H1 (cell line): ENCODE data around the gene MAP3K10. TPM values are rescaled to one million over a fixed set of nuclear protein-coding genes. Genes with fewer than 3 reads are reported as not detected.

Experiments used
- CTCF ChIA-PET: fragments of 300-600 bp; sonication (Branson Sonifier 250); formaldehyde crosslinking; loops from one replicate; lab custom pipeline; 2021; ENCODE audit not compliant: partially characterized antibody; lab: Charles Lee
- POLR2A ChIA-PET: fragments of 300-600 bp; sonication (Branson Sonifier 250); formaldehyde crosslinking; loops from one replicate; lab custom pipeline; 2021; ENCODE audit warnings: inconsistent platforms; ENCODE audit not compliant: partially characterized antibody; lab: Charles Lee
- DNase-seq, 2 experiments: peaks; one replicate each; pipeline versions ENCODE4 v3.0.0 to v3.0.0-alpha.2; 2010 to 2022; ENCODE audit warnings: low spot score in 2 of 2, low read depth in 1 of 2, mixed read lengths in 1 of 2
- FAIRE-seq: peaks from 2 replicates; lab custom pipeline; 2011; peaks lifted over from hg19 to GRCh38; lab: Jason Lieb, UNC
- H2AFZ ChIP-seq: 2 replicates; pipeline ENCODE4 v1.8.1; 2012; ENCODE audit warnings: low read length, inconsistent platforms
- H2AK5ac ChIP-seq: 2 replicates; pipeline ENCODE4 v1.6.1; 2013; ENCODE audit warnings: low read depth, low read length
- H2BK120ac ChIP-seq: replicated peaks from 2 replicates; pipeline ENCODE3; 2013; ENCODE audit warnings: low read depth, low read length, inconsistent platforms
- H2BK12ac ChIP-seq: 2 replicates; pipeline ENCODE4 v1.6.1; 2013; ENCODE audit warnings: low read depth, low read length
- H2BK15ac ChIP-seq: 2 replicates; pipeline ENCODE4 v1.6.1; 2013; ENCODE audit warnings: low read length
- H2BK20ac ChIP-seq: 2 replicates; pipeline ENCODE4 v1.6.1; 2013; ENCODE audit warnings: low read length
- H2BK5ac ChIP-seq: 2 replicates; pipeline ENCODE4 v1.6.1; 2013; ENCODE audit warnings: low read depth, low read length
- H3K14ac ChIP-seq: 2 replicates; pipeline ENCODE4 v1.6.1; 2013; ENCODE audit warnings: inconsistent platforms; ENCODE audit not compliant: insufficient read length
- H3K18ac ChIP-seq: 2 replicates; pipeline ENCODE4 v1.6.1; 2013; ENCODE audit warnings: low read length; ENCODE audit errors: extremely low read depth
- H3K23ac ChIP-seq: 2 replicates; pipeline ENCODE4 v1.6.1; 2013; ENCODE audit warnings: inconsistent platforms; ENCODE audit not compliant: insufficient read length
- H3K23me2 ChIP-seq: 2 replicates; pipeline ENCODE4 v1.6.1; 2013; ENCODE audit warnings: low read depth, low read length
- H3K27ac ChIP-seq: 2 replicates; pipeline ENCODE4 v1.6.1; 2011; ENCODE audit warnings: low read depth, low read length, inconsistent platforms
- H3K27me3 ChIP-seq, 4 experiments: replicated peaks in 1 of 4; 1 replicate in 1 of 4; 2 replicates in 3 of 4; pipeline versions ENCODE4 v1.6.1 to v1.8.1; 2011 to 2013; ENCODE audit warnings: low read length in 3 of 4, mild to moderate bottlenecking in 3 of 4, inconsistent platforms in 2 of 4, mixed read lengths in 2 of 4, moderate library complexity in 1 of 4; ENCODE audit not compliant: control insufficient read depth in 3 of 4, insufficient read depth in 3 of 4; ENCODE audit errors: extremely low read depth in 1 of 4
- H3K36me3 ChIP-seq, 4 experiments: 2 replicates each; pipeline versions ENCODE4 v1.6.1 to v1.8.1; 2011 to 2013; ENCODE audit warnings: mild to moderate bottlenecking in 4 of 4, low read length in 3 of 4, moderate library complexity in 2 of 4, control low read depth in 1 of 4, inconsistent platforms in 1 of 4; ENCODE audit not compliant: insufficient read depth in 4 of 4, control insufficient read depth in 2 of 4
- H3K4ac ChIP-seq: replicated peaks from 2 replicates; pipeline ENCODE3; 2013; ENCODE audit warnings: low read length, low read depth, mixed read lengths, inconsistent platforms; ENCODE audit not compliant: insufficient read length
- H3K4me1 ChIP-seq, 4 experiments: replicated peaks in 1 of 4; 1 replicate in 1 of 4; 2 replicates in 3 of 4; pipeline versions ENCODE4 v1.6.1 to v1.8.1; 2011 to 2013; ENCODE audit warnings: low read length in 3 of 4, inconsistent platforms in 2 of 4, mixed read lengths in 1 of 4; ENCODE audit not compliant: insufficient read depth in 4 of 4, control insufficient read depth in 3 of 4
- H3K4me2 ChIP-seq, 2 experiments: 2 replicates each; pipeline versions ENCODE4 v1.6.1 to v1.8.1; 2011 to 2013; ENCODE audit warnings: low read depth in 2 of 2, low read length in 2 of 2, control low read depth in 1 of 2, inconsistent platforms in 1 of 2, mild to moderate bottlenecking in 1 of 2; ENCODE audit not compliant: insufficient read depth in 1 of 2
- H3K4me3 ChIP-seq, 4 experiments: fragments of 200-600, 300-600 bp in 1 of 4; sonication (generic), shearing (Covaris generic), sonication (Bioruptor Twin) in 1 of 4; 2 replicates each; pipeline versions ENCODE4 v1.5.1 to v1.8.1; 2011 to 2016; ENCODE audit warnings: low read length in 4 of 4, low read depth in 3 of 4, control low read depth in 2 of 4, inconsistent platforms in 2 of 4, mild to moderate bottlenecking in 2 of 4, mixed read lengths in 1 of 4, moderate library complexity in 1 of 4; ENCODE audit not compliant: insufficient read depth in 2 of 4; ENCODE audit errors: extremely low read depth in 1 of 4
- H3K56ac ChIP-seq: replicated peaks from 2 replicates; pipeline ENCODE3; 2013; ENCODE audit warnings: low read depth, mild to moderate bottlenecking, mixed read lengths, low read length, inconsistent platforms; ENCODE audit not compliant: insufficient read length
- H3K79me1 ChIP-seq: 2 replicates; pipeline ENCODE4 v1.6.1; 2013; ENCODE audit warnings: low read depth, low read length, control low read depth
- H3K79me2 ChIP-seq, 2 experiments: 2 replicates each; pipeline versions ENCODE4 v1.6.1 to v1.8.1; 2012 to 2013; ENCODE audit warnings: low read length in 2 of 2, mild to moderate bottlenecking in 2 of 2, inconsistent platforms in 1 of 2; ENCODE audit not compliant: insufficient read depth in 2 of 2, control insufficient read depth in 1 of 2
- H3K9ac ChIP-seq, 4 experiments: replicated peaks in 1 of 4; 1 replicate in 1 of 4; 2 replicates in 3 of 4; pipeline versions ENCODE4 v1.6.1 to v1.8.1; 2011 to 2013; ENCODE audit warnings: low read depth in 3 of 4, low read length in 3 of 4, control low read depth in 2 of 4, mild to moderate bottlenecking in 2 of 4, moderate library complexity in 2 of 4, inconsistent platforms in 1 of 4; ENCODE audit errors: extremely low read depth in 1 of 4
- H3K9me3 ChIP-seq, 2 experiments: 2 replicates each; pipeline versions ENCODE4 v1.6.1 to v1.8.1; 2012 to 2013; ENCODE audit warnings: mild to moderate bottlenecking in 2 of 2, moderate library complexity in 2 of 2, control low read depth in 1 of 2, inconsistent platforms in 1 of 2, low read depth in 1 of 2, low read length in 1 of 2, mixed read lengths in 1 of 2; ENCODE audit not compliant: insufficient read depth in 2 of 2
- H4K20me1 ChIP-seq, 2 experiments: replicated peaks in 1 of 2; 2 replicates each; pipeline versions ENCODE3 to v1.8.1; 2011 to 2013; ENCODE audit warnings: inconsistent platforms in 2 of 2, low read length in 2 of 2, mild to moderate bottlenecking in 1 of 2; ENCODE audit not compliant: insufficient read depth in 2 of 2, control insufficient read depth in 1 of 2
- H4K5ac ChIP-seq: 2 replicates; pipeline ENCODE4 v1.6.1; 2013; ENCODE audit warnings: low read length, low read depth, mixed read lengths, inconsistent platforms; ENCODE audit not compliant: insufficient read length
- H4K8ac ChIP-seq: 2 replicates; pipeline ENCODE4 v1.8.0; 2013; ENCODE audit warnings: mild to moderate bottlenecking, moderate library complexity, low read length, inconsistent platforms; ENCODE audit not compliant: insufficient read depth; ENCODE audit errors: extremely low read depth
- H4K91ac ChIP-seq: replicated peaks from 2 replicates; pipeline ENCODE3; 2013; ENCODE audit warnings: low read length, mixed read lengths, inconsistent platforms; ENCODE audit not compliant: insufficient read length
- BRCA1 ChIP-seq: IDR thresholded peaks from 2 replicates; pipeline ENCODE4 v1.6.1; 2012; ENCODE audit warnings: low read depth, low read length, improper control_type of control experiment
- EGR1 ChIP-seq: IDR thresholded peaks from 2 replicates; pipeline ENCODE4 v1.6.1; 2011; ENCODE audit warnings: low read depth, low read length, borderline replicate concordance
- PHF8 ChIP-seq: fragments of 200-600 bp; sonication (generic); conservative IDR thresholded peaks from 2 replicates; pipeline ENCODE4 v1.7.1; 2012; ENCODE audit warnings: low read depth, mild to moderate bottlenecking, inconsistent platforms, low read length, moderate library complexity
- SAP30 ChIP-seq: fragments of 300-600 bp; sonication (generic); IDR thresholded peaks from 2 replicates; pipeline ENCODE4 v1.7.1; 2012; ENCODE audit warnings: low read length, moderate library complexity, mild to moderate bottlenecking, inconsistent platforms; ENCODE audit not compliant: insufficient read depth, insufficient replicate concordance
- SIRT6 ChIP-seq: IDR thresholded peaks from one replicate; pipeline ENCODE4 v1.7.1; 2012; ENCODE audit warnings: low read length, inconsistent platforms
- SRF ChIP-seq: IDR thresholded peaks from 2 replicates; pipeline ENCODE4 v1.6.1; 2011; ENCODE audit warnings: mild to moderate bottlenecking, low read depth, low read length, moderate library complexity
- WGBS, 2 experiments: shearing (Covaris generic) in 1 of 2; methylation state at CpG; one replicate each; pipeline versions ENCODE4 v1.1.6 to v1.1.7; 2013 to 2015; ENCODE audit warnings: low lambda C conversion rate in 2 of 2, mixed read lengths in 2 of 2, inconsistent platforms in 1 of 2, low coverage in 1 of 2, missing lambda C conversion rate in 1 of 2; ENCODE audit not compliant: insufficient replicate concordance in 2 of 2, insufficient coverage in 1 of 2, insufficient read length in 1 of 2; ENCODE audit errors: extremely low coverage in 1 of 2, missing lambda C conversion rate in 1 of 2; 5-methylcytosine and 5-hydroxymethylcytosine counted together
- polyA plus RNA-seq, 7 experiments: library from polyadenylated mRNA; depleted of rRNA in 3 of 7; stranded (reverse) in 5 of 7; unstranded in 2 of 7; fragments of >200 nt in 5 of 7; fragments of 200-250 nt in 2 of 7; gene quantifications; 1 replicate in 5 of 7; 2 replicates in 1 of 7; 4 replicates in 1 of 7; pipeline versions ENCODE4 v1.2.1 to v1.2.3, GENCODE V29; 2011 to 2013; ENCODE audit warnings: missing spikeins in 2 of 7, mixed read lengths in 2 of 7
- total RNA-seq: library from RNA; stranded (reverse); fragmentation: NEBNext Ultra II Directional; extraction: Animal tissue kit (Norgen Biotek cat#: 25700); gene quantifications from 2 replicates; pipeline ENCODE4 v1.2.1, GENCODE V29; 2021

The MAP3K10 gene
- total and polyA plus RNA-seq, 2 of the 8 experiments (the other 6 are each of a cell fraction or from before 2014, with no cell fraction given): 4.9 to 15.9 TPM

GRCh38 chr19:40228346-40228745 is 37.1 kb downstream of the MAP3K10 start:
- H3K18ac ChIP-seq: no peak overlapping the region
- H3K9ac ChIP-seq: no peak overlapping the region
- FAIRE-seq: no peak
- no peak overlapping the region for H3K4me3 ChIP-seq
- H3K4ac ChIP-seq: no peak overlapping the region
- H3K14ac ChIP-seq: no peak overlapping the region
- H2BK20ac ChIP-seq: no peak overlapping the region
- H3K4me2 ChIP-seq: no peak overlapping the region
- no peak overlapping the region for H2AFZ ChIP-seq
- no peaks in the 10 kb centered on the region for H3K9me3 ChIP-seq
- CTCF ChIA-PET: interaction anchor here (1.0 to 3.3 kb wide), 7 partner anchors 8 to 406 kb away, joined by 3 to 18 read pairs (median 3); partner anchors contain the start of gene TTC9B
- WGBS, 2 experiments: 88% methylated on average over 10 of the region's 10 CpGs; no CpG with 5 or more reads in 1 of the 2 experiments
- H2BK12ac ChIP-seq: no peak overlapping the region
- no peak overlapping the region for H2BK5ac ChIP-seq
- H3K56ac ChIP-seq: no peak overlapping the region
- no peak overlapping the region for H4K5ac ChIP-seq
- H2BK120ac ChIP-seq: no peak overlapping the region
- peaks cover 0 to 30% (median 13%) of the 10 kb centered on the region in 4 experiments; a peak in 5 of 7 replicates for H3K27me3 ChIP-seq
- no peaks in the 10 kb centered on the region for H3K79me1 ChIP-seq
- no peaks in the 10 kb centered on the region for H3K36me3 ChIP-seq
- no peak overlapping the region for H4K8ac ChIP-seq
- DNase-seq: no peak
- POLR2A ChIA-PET: interaction anchor here (1.0 to 1.2 kb wide), 2 partner anchors 10 to 38 kb away, joined by 3 read pairs; partner anchors contain the start of genes MAP3K10 and TTC9B
- H3K23ac ChIP-seq: no peak overlapping the region
- no peak overlapping the region for H2BK15ac ChIP-seq
- H3K79me2 ChIP-seq: no peaks in the 10 kb centered on the region
- H2AK5ac ChIP-seq: no peak overlapping the region
- no peak overlapping the region for H3K27ac ChIP-seq
- no peaks in the 10 kb centered on the region for H4K20me1 ChIP-seq
- TF ChIP-seq BRCA1 (no peak), SRF (no peak), SAP30 (no peak), SIRT6 (no peak), EGR1 (no peak), PHF8 (no peak)
- H4K91ac ChIP-seq: no peak overlapping the region
- peaks cover 5% of the 10 kb centered on the region for H3K23me2 ChIP-seq
- H3K4me1 ChIP-seq: peaks cover 0 to 19% (median 16%) of the 10 kb centered on the region in 4 experiments; a peak in 6 of 7 replicates
